Measurements from ENCODE around the gene EIF3I.

GRCh38 chr1:32180186-32181060, 41.8 kb upstream of the EIF3I start:
- TF ChIP-seq POLR2AphosphoS5 (IDR thresholded peaks at IDR 0.05; ENCODE audit: borderline replicate concordance, low read depth, low read length) (no peak), FOXP2 (optimal IDR thresholded peaks at IDR 0.05; ENCODE audit: control extremely low read depth, extremely low read length, insufficient read depth) (no peak), EZH2 (IDR thresholded peaks at IDR 0.05) (no peak)
